ENCODE measurements around the gene NHP2.

- TF ChIP-seq POLR2A (IDR thresholded peaks at IDR 0.05): no peak
- no peak for TF ChIP-seq CTCF (IDR thresholded peaks at IDR 0.05)
- no peak for TF ChIP-seq EP300 (IDR thresholded peaks at IDR 0.05)
These were observed 43.2 kb downstream of the NHP2 start for GRCh38 chr5:178110511-178110910.
